Putamen (tissue), 1 donor: ENCODE results near the gene TPGS1.

ENCODE experiments used
- DNase-seq: peaks from one replicate; pipeline ENCODE4 v3.0.0-alpha.2; 2016; ENCODE audit warnings: low spot score

TPGS1 gene

GRCh38 chr19:518598-519231 is 11.4 kb downstream of the TPGS1 start:
- DNase-seq = no peak

- no peak for DNase-seq
Observed at GRCh38 chr19:519449-519865, 12.2 kb downstream of the TPGS1 start.

GRCh38 chr19:522726-523125 is 15.4 kb downstream of the TPGS1 start:
- no peak for DNase-seq

- no peak for DNase-seq
Observed at GRCh38 chr19:524062-524674, 16.9 kb downstream of the TPGS1 start.

GRCh38 chr19:525029-525428 is 17.7 kb downstream of the TPGS1 start:
- DNase-seq = no peak

- no peak for DNase-seq
Observed at GRCh38 chr19:525857-526419, 18.6 kb downstream of the TPGS1 start.

- DNase-seq = no peak
Observed at GRCh38 chr19:530134-531008, 23.1 kb downstream of the TPGS1 start.

- DNase-seq = peak; percentile 77
Observed at GRCh38 chr19:531009-531752, 23.9 kb downstream of the TPGS1 start.

GRCh38 chr19:531753-532560 is 24.7 kb downstream of the TPGS1 start, which contains the start of gene CDC34:
TSS of gene CDC34 (plus strand) at chr19:531760. CDS start at chr19:531932, 172 bp downstream.
- peak; percentile 24 for DNase-seq

- peak; percentile 81 for DNase-seq
Observed at GRCh38 chr19:532561-533363, 25.5 kb downstream of the TPGS1 start.

- no peak for DNase-seq
Observed at GRCh38 chr19:533364-534058, 26.2 kb downstream of the TPGS1 start.

- no peak for DNase-seq
Observed at GRCh38 chr19:534088-534487, 26.8 kb downstream of the TPGS1 start.

- DNase-seq = no peak
Observed at GRCh38 chr19:535017-535835, 27.9 kb downstream of the TPGS1 start.

GRCh38 chr19:536031-536880 is 29.0 kb downstream of the TPGS1 start:
- DNase-seq = no peak

- DNase-seq = no peak
Observed at GRCh38 chr19:536881-537404, 29.6 kb downstream of the TPGS1 start.

- no peak for DNase-seq
Observed at GRCh38 chr19:538641-539428, 31.5 kb downstream of the TPGS1 start.
